ENCODE measurements around the gene SEBOX. TPM values are rescaled to one million over a fixed set of nuclear protein-coding genes. Genes with fewer than 3 reads are reported as not detected.

The SEBOX gene
- total RNA-seq, 2 experiments from 2014 or later, result not detected

GRCh38 chr17:28357901-28358197 lies 7.2 kb downstream of the SEBOX start:
- no peak for DNase-seq
- Mint-ChIP-seq H3K36me3 (ENCODE audit: low read depth) (peaks cover 22% of the 10 kb centered on the region), H3K4me3 (peak overlapping the region; percentile 95), H3K9me3 (no peaks in the 10 kb centered on the region), H3K27me3 (no peaks in the 10 kb centered on the region), H3K27ac (peak overlapping the region; percentile 96), H3K4me1 (peaks cover 35% of the 10 kb centered on the region)
- ChIA-PET POLR2A (interaction anchor here (0.6 to 1.2 kb wide), 3 partner anchors 20 to 193 kb away, joined by 3 to 9 read pairs (median 3); partner anchors contain the start of genes IFT20 and TNFAIP1), CTCF (interaction anchor here (0.6 to 2.4 kb wide), 14 partner anchors 10 to 464 kb away, joined by 3 to 8 read pairs (median 4); partner anchors contain the start of genes IFT20, LYRM9, TNFAIP1 and VTN)

- Mint-ChIP-seq H3K4me3 (peak within 1 kb of the TSS; percentile 95), H3K36me3 (ENCODE audit: low read depth) (peaks cover 24% of the 10 kb centered on the region), H3K9me3 (no peaks in the 10 kb centered on the region), H3K27me3 (no peaks in the 10 kb centered on the region), H3K4me1 (peaks cover 35% of the 10 kb centered on the region), H3K27ac (peak within 1 kb of the TSS; percentile 96)
- CTCF ChIA-PET, result interaction anchor here (0.6 to 2.4 kb wide), 15 partner anchors 9 to 464 kb away, joined by 3 to 8 read pairs (median 4); partner anchors contain the start of genes IFT20, LYRM9, TNFAIP1 and VTN
- POLR2A ChIA-PET, result interaction anchor here (0.6 to 1.2 kb wide), 4 partner anchors 19 to 193 kb away, joined by 3 to 9 read pairs (median 4); partner anchors contain the start of genes IFT20 and TNFAIP1
- peak; percentile 96 for DNase-seq
These were observed 7.7 kb downstream of the SEBOX start, which contains the start of gene POLDIP2 for GRCh38 chr17:28357061-28357900. POLDIP2 (minus strand) TSS chr17:28357527; CDS start chr17:28357448, 79 bp downstream.

GRCh38 chr17:28350271-28350670 lies 14.7 kb downstream of the SEBOX start:
- H3K36me3 Mint-ChIP-seq (ENCODE audit: low read depth), result peaks cover 45% of the 10 kb centered on the region
- no peak for DNase-seq
- CTCF ChIA-PET, result interaction anchor here (0.9 to 1.1 kb wide), 2 partner anchors 9 to 13 kb away, joined by 3 to 4 read pairs; no protein-coding TSS in a partner anchor
- POLR2A ChIA-PET, result no interaction called here
- H3K4me1 Mint-ChIP-seq, result peaks cover 5% of the 10 kb centered on the region
- H3K4me3 Mint-ChIP-seq, result no peak overlapping the region
- H3K27ac Mint-ChIP-seq, result no peak overlapping the region
- no peaks in the 10 kb centered on the region for H3K27me3 Mint-ChIP-seq
- H3K9me3 Mint-ChIP-seq, result no peaks in the 10 kb centered on the region

- POLR2A ChIA-PET, result no interaction called here
- Mint-ChIP-seq H3K36me3 (ENCODE audit: low read depth) (peaks cover 45% of the 10 kb centered on the region), H3K9me3 (no peaks in the 10 kb centered on the region), H3K4me1 (peaks cover under 1% of the 10 kb centered on the region), H3K4me3 (no peak overlapping the region), H3K27me3 (no peaks in the 10 kb centered on the region), H3K27ac (no peak overlapping the region)
- CTCF ChIA-PET, result interaction anchor here (1.2 to 1.5 kb wide), 2 partner anchors 14 to 20 kb away, joined by 3 read pairs; partner anchors contain the start of genes IFT20 and TNFAIP1
- DNase-seq, result no peak
These were observed 16.0 kb downstream of the SEBOX start for GRCh38 chr17:28348979-28349378.

GRCh38 chr17:28347261-28347891 lies 17.6 kb downstream of the SEBOX start:
- peaks cover 45% of the 10 kb centered on the region for H3K36me3 Mint-ChIP-seq (ENCODE audit: low read depth)
- CTCF ChIA-PET, result interaction anchor here (0.6 to 0.8 kb wide), 3 partner anchors 10 to 138 kb away, joined by 3 to 4 read pairs (median 3); partner anchors contain the start of gene POLDIP2
- POLR2A ChIA-PET, result no interaction called here

GRCh38 chr17:28346746-28347246 lies 18.2 kb downstream of the SEBOX start:
- Mint-ChIP-seq H3K27ac (no peak overlapping the region), H3K36me3 (ENCODE audit: low read depth) (peaks cover 45% of the 10 kb centered on the region), H3K4me3 (no peak overlapping the region), H3K27me3 (no peaks in the 10 kb centered on the region), H3K9me3 (no peaks in the 10 kb centered on the region), H3K4me1 (peaks cover 2% of the 10 kb centered on the region)
- ChIA-PET POLR2A (no interaction called here), CTCF (interaction anchor here (0.6 to 2.0 kb wide), 4 partner anchors 11 to 139 kb away, joined by 3 to 7 read pairs (median 4); partner anchors contain the start of gene POLDIP2)
- no peak for DNase-seq

More at GRCh38 chr17:28347261-28347891, 17.6 kb downstream of the SEBOX start:
- Mint-ChIP-seq H3K9me3 (no peaks in the 10 kb centered on the region), H3K4me3 (no peak overlapping the region), H3K27ac (no peak overlapping the region), H3K4me1 (peaks cover 2% of the 10 kb centered on the region), H3K27me3 (no peaks in the 10 kb centered on the region)
- DNase-seq, result no peak

GRCh38 chr17:28346199-28346580 lies 18.8 kb downstream of the SEBOX start:
- H3K4me1 Mint-ChIP-seq, result peaks cover 2% of the 10 kb centered on the region
- no peak overlapping the region for H3K27ac Mint-ChIP-seq
- H3K27me3 Mint-ChIP-seq, result no peaks in the 10 kb centered on the region
- no peaks in the 10 kb centered on the region for H3K9me3 Mint-ChIP-seq
- ChIA-PET POLR2A (no interaction called here), CTCF (interaction anchor here (2.0 kb wide), 1 partner anchor 12 kb away, joined by 7 read pairs; the partner anchor contains the start of gene POLDIP2)
- DNase-seq, result no peak
- no peak overlapping the region for H3K4me3 Mint-ChIP-seq
- peaks cover 40% of the 10 kb centered on the region for H3K36me3 Mint-ChIP-seq (ENCODE audit: low read depth)

- Mint-ChIP-seq H3K36me3 (ENCODE audit: low read depth) (peaks cover 36% of the 10 kb centered on the region), H3K27me3 (no peaks in the 10 kb centered on the region), H3K9me3 (no peaks in the 10 kb centered on the region), H3K4me3 (no peak overlapping the region), H3K4me1 (peaks cover 2% of the 10 kb centered on the region), H3K27ac (no peak overlapping the region)
- no peak for DNase-seq
- CTCF ChIA-PET, result interaction anchor here (0.6 to 2.0 kb wide), 4 partner anchors 10 to 272 kb away, joined by 3 to 7 read pairs (median 4); partner anchors contain the start of gene POLDIP2
- POLR2A ChIA-PET, result no interaction called here
These were observed 19.4 kb downstream of the SEBOX start for GRCh38 chr17:28345419-28346198.

- ChIA-PET POLR2A (no interaction called here), CTCF (interaction anchor here (1.0 to 2.0 kb wide), 3 partner anchors 8 to 13 kb away, joined by 3 to 7 read pairs (median 3); partner anchors contain the start of gene POLDIP2)
- Mint-ChIP-seq H3K36me3 (ENCODE audit: low read depth) (peaks cover 31% of the 10 kb centered on the region), H3K9me3 (no peaks in the 10 kb centered on the region), H3K27me3 (no peaks in the 10 kb centered on the region), H3K4me3 (no peak overlapping the region), H3K4me1 (peaks cover 2% of the 10 kb centered on the region), H3K27ac (no peak overlapping the region)
- no peak for DNase-seq
These were observed 20.5 kb downstream of the SEBOX start for GRCh38 chr17:28344435-28344901.

- DNase-seq, result no peak
- no peaks in the 10 kb centered on the region for H3K9me3 Mint-ChIP-seq
- H3K27ac Mint-ChIP-seq, result no peak overlapping the region
- ChIA-PET POLR2A (no interaction called here), CTCF (interaction anchor here (1.6 kb wide), 1 partner anchor 10 kb away, joined by 3 read pairs; no protein-coding TSS in a partner anchor)
- H3K4me3 Mint-ChIP-seq, result no peak overlapping the region
- H3K4me1 Mint-ChIP-seq, result peaks cover 2% of the 10 kb centered on the region
- no peaks in the 10 kb centered on the region for H3K27me3 Mint-ChIP-seq
- H3K36me3 Mint-ChIP-seq (ENCODE audit: low read depth), result peaks cover 31% of the 10 kb centered on the region
These were observed 21.0 kb downstream of the SEBOX start for GRCh38 chr17:28344011-28344410.

- no peaks in the 10 kb centered on the region for H3K27me3 Mint-ChIP-seq
- CTCF ChIA-PET, result interaction anchor here (1.6 kb wide), 1 partner anchor 10 kb away, joined by 3 read pairs; no protein-coding TSS in a partner anchor
These were observed 21.5 kb downstream of the SEBOX start for GRCh38 chr17:28343491-28343932.

GRCh38 chr17:28342313-28342712 lies 22.7 kb downstream of the SEBOX start:
- POLR2A ChIA-PET, result no interaction called here
- Mint-ChIP-seq H3K27ac (peak overlapping the region; percentile 57), H3K36me3 (ENCODE audit: low read depth) (peaks cover 22% of the 10 kb centered on the region)

More at GRCh38 chr17:28343491-28343932, 21.5 kb downstream of the SEBOX start:
- Mint-ChIP-seq H3K4me3 (no peak overlapping the region), H3K36me3 (ENCODE audit: low read depth) (peaks cover 27% of the 10 kb centered on the region), H3K9me3 (no peaks in the 10 kb centered on the region), H3K4me1 (peaks cover 5% of the 10 kb centered on the region), H3K27ac (no peak overlapping the region)
- POLR2A ChIA-PET, result no interaction called here
- DNase-seq, result no peak

More at GRCh38 chr17:28342313-28342712, 22.7 kb downstream of the SEBOX start:
- H3K9me3 Mint-ChIP-seq, result no peaks in the 10 kb centered on the region
- CTCF ChIA-PET, result no interaction called here
- peaks cover 10% of the 10 kb centered on the region for H3K4me1 Mint-ChIP-seq
- no peak for DNase-seq
- H3K4me3 Mint-ChIP-seq, result no peak overlapping the region
- no peaks in the 10 kb centered on the region for H3K27me3 Mint-ChIP-seq
